ENCODE measurements around the gene ENOSF1.

- no peak for TF ChIP-seq CTCF (IDR thresholded peaks at IDR 0.05)
- TF ChIP-seq POLR2A (IDR thresholded peaks at IDR 0.05), result no peak
Measured at GRCh38 chr18:673769-674168, 38.7 kb downstream of the ENOSF1 start.

Data from right lobe of liver (tissue), 4 donors.